Neural cell (in vitro differentiated cells): Measurements from ENCODE around the gene ATP13A2. TPM values are rescaled to one million over a fixed set of nuclear protein-coding genes. Genes with fewer than 3 reads are reported as not detected.

Experiments used
- H2AFZ ChIP-seq: fragments of 200-600, 300-800 bp; sonication (generic), shearing (Covaris generic); 2 replicates; pipeline ENCODE4 v1.6.0; 2014; ENCODE audit warnings: low read depth, mild to moderate bottlenecking, antibody characterized with exemption, low read length, moderate library complexity
- H3F3A ChIP-seq: fragments of 200-600 bp; shearing (Covaris generic); 2 replicates; pipeline ENCODE4 v1.6.1; 2016; ENCODE audit warnings: mild to moderate bottlenecking, moderate library complexity, mixed read lengths, antibody characterized with exemption, low read length; ENCODE audit not compliant: insufficient read depth, poor library complexity, severe bottlenecking
- H3K27ac ChIP-seq: fragments of 200-600, 300-800 bp; sonication (generic), shearing (Covaris generic); 2 replicates; pipeline ENCODE4 v1.5.1; 2014; ENCODE audit warnings: mild to moderate bottlenecking, low read length, moderate library complexity
- H3K27me3 ChIP-seq: fragments of 300-800, 200-600 bp; sonication (generic), shearing (Covaris generic); 2 replicates; pipeline ENCODE4 v1.6.0; 2014; ENCODE audit warnings: mild to moderate bottlenecking, low read depth, low read length, moderate library complexity; ENCODE audit not compliant: insufficient read depth
- H3K36me3 ChIP-seq: fragments of 300-800, 200-600 bp; sonication (generic), shearing (Covaris generic); 2 replicates; pipeline ENCODE4 v1.5.1; 2014; ENCODE audit warnings: mild to moderate bottlenecking, antibody characterized with exemption, low read length, moderate library complexity; ENCODE audit not compliant: insufficient read depth
- H3K4me2 ChIP-seq: fragments of 300-800, 200-600 bp; sonication (generic), shearing (Covaris generic); 2 replicates; pipeline ENCODE4 v1.6.0; 2014; ENCODE audit warnings: mild to moderate bottlenecking, low read length
- H3K4me3 ChIP-seq: fragments of 300-800, 200-600 bp; sonication (generic), shearing (Covaris generic); 2 replicates; pipeline ENCODE4 v1.5.1; 2014; ENCODE audit warnings: mild to moderate bottlenecking, low read length, moderate library complexity
- H3K79me2 ChIP-seq: fragments of 200-600 bp; shearing (Covaris generic); replicated peaks from 2 replicates; pipeline ENCODE4 v1.6.0; 2014; ENCODE audit warnings: mild to moderate bottlenecking, low read length, moderate library complexity; ENCODE audit not compliant: insufficient read depth
- H3K9ac ChIP-seq: fragments of 300-800, 200-600 bp; sonication (generic), shearing (Covaris generic); 2 replicates; pipeline ENCODE4 v1.6.1; 2016; ENCODE audit warnings: mild to moderate bottlenecking, low read length, mixed read lengths
- H3K9me2 ChIP-seq: fragments of 200-600 bp; shearing (Covaris generic); 2 replicates; pipeline ENCODE4 v1.6.1; 2016; ENCODE audit warnings: mild to moderate bottlenecking, low read length, mixed read lengths; ENCODE audit not compliant: insufficient read depth
- H3K9me3 ChIP-seq: fragments of 200-600, 300-800 bp; sonication (generic), shearing (Covaris generic); 2 replicates; pipeline ENCODE4 v1.6.1; 2016; ENCODE audit warnings: mild to moderate bottlenecking, mixed run types, low read length, moderate library complexity, mixed read lengths
- H4K20me1 ChIP-seq: fragments of 200-600 bp; shearing (Covaris generic); 2 replicates; pipeline ENCODE4 v1.6.1; 2016; ENCODE audit warnings: mild to moderate bottlenecking, mixed run types; ENCODE audit not compliant: insufficient read depth
- CTCF ChIP-seq: fragments of 450-650 bp; IDR thresholded peaks from 2 replicates; pipeline ENCODE4 v1.5.1; 2014; ENCODE audit warnings: antibody characterized with exemption, mild to moderate bottlenecking, moderate library complexity; ENCODE audit not compliant: poor library complexity, severe bottlenecking
- EP300 ChIP-seq: fragments of 450-650 bp; conservative IDR thresholded peaks from 2 replicates; pipeline ENCODE4 v1.6.1; 2014; ENCODE audit warnings: antibody characterized with exemption, mild to moderate bottlenecking, moderate library complexity; ENCODE audit not compliant: poor library complexity, severe bottlenecking
- EZH2 ChIP-seq: fragments of 200-600, 300-800 bp; shearing (Covaris generic), sonication (generic); IDR thresholded peaks from 2 replicates; pipeline ENCODE4 v1.6.1; 2014; ENCODE audit warnings: antibody characterized with exemption, low read length, borderline replicate concordance, mild to moderate bottlenecking; ENCODE audit not compliant: insufficient read depth, poor library complexity, severe bottlenecking
- MXI1 ChIP-seq: fragments of 450-650 bp; conservative IDR thresholded peaks from 2 replicates; pipeline ENCODE4 v1.6.1; 2014; ENCODE audit warnings: antibody characterized with exemption, mild to moderate bottlenecking; ENCODE audit not compliant: poor library complexity, severe bottlenecking
- POLR2AphosphoS5 ChIP-seq: IDR thresholded peaks from 2 replicates; pipeline ENCODE4 v1.6.1; 2012
- RAD21 ChIP-seq: fragments of 450-650 bp; conservative IDR thresholded peaks from 2 replicates; pipeline ENCODE4 v1.6.1; 2014; ENCODE audit warnings: antibody characterized with exemption, mild to moderate bottlenecking, moderate library complexity
- REST ChIP-seq: IDR thresholded peaks from 2 replicates; pipeline ENCODE4 v1.6.1; 2012; ENCODE audit warnings: borderline replicate concordance
- SMC3 ChIP-seq: fragments of 450-650 bp; conservative IDR thresholded peaks from 2 replicates; pipeline ENCODE4 v1.6.1; 2014; ENCODE audit warnings: antibody characterized with exemption, mild to moderate bottlenecking, moderate library complexity; ENCODE audit not compliant: poor library complexity
- TAF1 ChIP-seq: IDR thresholded peaks from 2 replicates; pipeline ENCODE4 v1.6.1; 2012; ENCODE audit warnings: low read depth
- polyA plus RNA-seq: library from polyadenylated mRNA; depleted of rRNA; stranded (reverse); fragments of >200 nt; gene quantifications from 2 replicates; pipeline ENCODE4 v1.2.3, GENCODE V29; 2014

The ATP13A2 gene
- polyA plus RNA-seq, 1 donor from 2014 or later: 43.3 TPM

DNA sequence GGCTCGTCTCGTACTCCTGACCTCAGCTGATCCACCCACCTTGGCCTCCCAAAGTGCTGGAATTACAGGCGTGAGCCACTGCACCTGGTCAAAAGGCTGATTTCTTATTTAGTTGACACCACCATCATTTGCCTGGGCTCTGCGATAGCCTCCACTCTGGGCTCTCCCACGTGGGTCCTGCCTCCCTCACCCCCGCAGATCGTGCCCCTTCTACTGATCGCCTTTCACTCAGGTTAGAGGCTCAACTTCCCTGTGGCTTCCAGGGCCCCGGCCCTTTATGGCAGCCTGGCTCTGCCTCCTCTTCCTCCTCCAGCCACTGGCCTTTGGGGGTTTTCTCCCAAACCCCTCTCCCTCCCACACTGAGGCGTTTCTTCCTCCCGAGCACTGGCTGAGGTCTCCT, 28.8 kb downstream of the ATP13A2 start:
- H3K27me3 ChIP-seq: peaks cover 4% of the 10 kb centered on the region
- TF ChIP-seq POLR2AphosphoS5: no peak
- no peak for TF ChIP-seq RAD21
- no peak for TF ChIP-seq SMC3
- no peak for TF ChIP-seq REST
- no peak for TF ChIP-seq EP300
- no peak for TF ChIP-seq CTCF
- TF ChIP-seq EZH2: no peak
- no peak for TF ChIP-seq TAF1
- no peak for TF ChIP-seq MXI1
- no peaks in the 10 kb centered on the region for H3K36me3 ChIP-seq
- H3K79me2 ChIP-seq: peaks cover 4% of the 10 kb centered on the region
- H3K9me3 ChIP-seq: no peaks in the 10 kb centered on the region
- no peak overlapping the region for H3K4me2 ChIP-seq
- no peak overlapping the region for H3K27ac ChIP-seq
- no peaks in the 10 kb centered on the region for H3F3A ChIP-seq
- no peaks in the 10 kb centered on the region for H4K20me1 ChIP-seq
- H3K9ac ChIP-seq: no peak overlapping the region
- H3K4me3 ChIP-seq: no peak overlapping the region
- no peaks in the 10 kb centered on the region for H3K9me2 ChIP-seq
- no peak overlapping the region for H2AFZ ChIP-seq

- Histone ChIP-seq H3K27me3 (peaks cover 4% of the 10 kb centered on the region), H3K4me3 (no peak overlapping the region), H3K79me2 (peaks cover 4% of the 10 kb centered on the region), H3K27ac (no peak overlapping the region), H3K9me3 (no peaks in the 10 kb centered on the region), H3F3A (no peaks in the 10 kb centered on the region), H4K20me1 (no peaks in the 10 kb centered on the region), H2AFZ (no peak overlapping the region), H3K36me3 (no peaks in the 10 kb centered on the region), H3K9me2 (no peaks in the 10 kb centered on the region), H3K9ac (no peak overlapping the region), H3K4me2 (no peak overlapping the region)
- TF ChIP-seq REST: no peak
- no peak for TF ChIP-seq EP300
- no peak for TF ChIP-seq TAF1
- TF ChIP-seq EZH2: no peak
- no peak for TF ChIP-seq RAD21
- TF ChIP-seq MXI1: no peak
- TF ChIP-seq SMC3: no peak
- no peak for TF ChIP-seq POLR2AphosphoS5
- TF ChIP-seq CTCF: no peak
These were observed 30.4 kb downstream of the ATP13A2 start for GRCh38 chr1:16981269-16981849.
